ENCODE results near the gene RAB11FIP5. TPM values are rescaled to one million over a fixed set of nuclear protein-coding genes. Genes with fewer than 3 reads are reported as not detected.
"Not testable (repeated sequence)": the region's sequence is repeated elsewhere in the genome, so short reads cannot be mapped to it uniquely, and the experiment has no call there.

RAB11FIP5 gene
- total RNA-seq, result 10 to 100 TPM; 29.3 to 39.2 TPM
- long read RNA-seq, donor 1, full-length matches to known transcripts, result 2 of 18 reads
- long read RNA-seq, donor 1, partial matches to known transcripts, result 12 of 18 reads
- long read RNA-seq, donor 1, other reads (novel, unspliced or antisense), result 4 of 18 reads
- long read RNA-seq, donor 2, full-length matches to known transcripts, result 7 of 50 reads
- long read RNA-seq, donor 2, partial matches to known transcripts, result 9 of 50 reads
- long read RNA-seq, donor 2, other reads (novel, unspliced or antisense), result 34 of 50 reads

GRCh38 chr2:73112913-73113854, at the start of gene RAB11FIP5:
Gene RAB11FIP5 (minus strand): TSS chr2:73112948. CDS start chr2:73112777, 171 bp downstream.
- peak; percentile 91 for DNase-seq (ENCODE audit: low spot score)
- intact Hi-C loops (cut with DNase I), result loop anchor here in 1 of 2 donors (1.0 kb wide), 1 partner anchor 25 kb away; no protein-coding TSS in a partner anchor

- peak; percentile 90 for DNase-seq (ENCODE audit: low spot score)
- intact Hi-C loops (cut with DNase I), result loop anchor here (1.0 to 10.0 kb wide), 3 partner anchors 23 to 262 kb away; no protein-coding TSS in a partner anchor
These were observed 43.9 kb upstream of the RAB11FIP5 start for GRCh38 chr2:73156539-73157124.

GRCh38 chr2:73142937-73143336, 30.2 kb upstream of the RAB11FIP5 start:
- intact Hi-C loops (cut with DNase I), result no loop called here
- no peak for DNase-seq (ENCODE audit: low spot score)

- intact Hi-C loops (cut with DNase I), result no loop called here
- no peak for DNase-seq (ENCODE audit: low spot score)
These were observed 29.1 kb upstream of the RAB11FIP5 start for GRCh38 chr2:73141896-73142295.

GRCh38 chr2:73135236-73135635, 22.5 kb upstream of the RAB11FIP5 start:
- DNase-seq (ENCODE audit: low spot score), result no peak
- intact Hi-C loops (cut with DNase I), result no loop called here

GRCh38 chr2:73134471-73134870, 21.7 kb upstream of the RAB11FIP5 start:
- intact Hi-C loops (cut with DNase I), result no loop called here

GRCh38 chr2:73133566-73134197, 20.9 kb upstream of the RAB11FIP5 start:
- intact Hi-C loops (cut with DNase I), result no loop called here
- no peak for DNase-seq (ENCODE audit: low spot score)

More at GRCh38 chr2:73134471-73134870, 21.7 kb upstream of the RAB11FIP5 start:
- DNase-seq (ENCODE audit: low spot score), result no peak

- intact Hi-C loops (cut with DNase I), result no loop called here
- DNase-seq (ENCODE audit: low spot score), result no peak
These were observed 19.1 kb upstream of the RAB11FIP5 start for GRCh38 chr2:73131807-73132206.

- intact Hi-C loops (cut with DNase I), result no loop called here
- DNase-seq (ENCODE audit: low spot score), result no peak
These were observed 18.0 kb upstream of the RAB11FIP5 start for GRCh38 chr2:73130790-73131189.

- intact Hi-C loops (cut with DNase I), result no loop called here
- DNase-seq (ENCODE audit: low spot score), result no peak
These were observed 16.2 kb upstream of the RAB11FIP5 start for GRCh38 chr2:73128841-73129535.

GRCh38 chr2:73122536-73122935, 9.8 kb upstream of the RAB11FIP5 start:
- intact Hi-C loops (cut with DNase I), result no loop called here
- no peak for DNase-seq (ENCODE audit: low spot score)

- DNase-seq (ENCODE audit: low spot score); intact Hi-C loops (cut with DNase I): not testable (repeated sequence)
These were observed 7.0 kb upstream of the RAB11FIP5 start for GRCh38 chr2:73119611-73120239.

GRCh38 chr2:73117441-73117840, 4.7 kb upstream of the RAB11FIP5 start:
- DNase-seq (ENCODE audit: low spot score), result no peak
- intact Hi-C loops (cut with DNase I), result no loop called here

GRCh38 chr2:73116182-73116960, 3.6 kb upstream of the RAB11FIP5 start:
- intact Hi-C loops (cut with DNase I), result no loop called here
- no peak for DNase-seq (ENCODE audit: low spot score)

GRCh38 chr2:73114273-73114867, 1.6 kb upstream of the RAB11FIP5 start:
- intact Hi-C loops (cut with DNase I), result no loop called here

GRCh38 chr2:73112026-73112912, 479 bp downstream of the RAB11FIP5 start:
- intact Hi-C loops (cut with DNase I), result loop anchor here in 1 of 2 donors (1.0 kb wide), 1 partner anchor 24 kb away; no protein-coding TSS in a partner anchor
- DNase-seq (ENCODE audit: low spot score), result no peak

More at GRCh38 chr2:73114273-73114867, 1.6 kb upstream of the RAB11FIP5 start:
- no peak for DNase-seq (ENCODE audit: low spot score)
